ENCODE results near the gene TCF20. TPM values are rescaled to one million over a fixed set of nuclear protein-coding genes. Genes with fewer than 3 reads are reported as not detected.
A peak's percentile ranks its signal among the peaks of the same experiment; 100 is the strongest.

Gene TCF20
- total RNA-seq, 2 experiments from 2014 or later = 59.2 to 60.0 TPM

GRCh38 chr22:42262964-42263363 lies 7.5 kb downstream of the TCF20 start:
- peaks cover 3% of the 10 kb centered on the region for H3K36me3 Mint-ChIP-seq (ENCODE audit: low read depth)
- intact Hi-C loops (cut with micrococcal nuclease) = no loop called here
- H3K27me3 Mint-ChIP-seq (ENCODE audit: low read depth) = no peaks in the 10 kb centered on the region
- no peak for DNase-seq
- no peaks in the 10 kb centered on the region for H3K9me3 Mint-ChIP-seq
- H3K4me3 Mint-ChIP-seq = no peak overlapping the region
- no peak overlapping the region for H3K27ac Mint-ChIP-seq
- CTCF ChIA-PET = interaction anchor here (0.6 kb wide), 1 partner anchor 495 kb away, joined by 4 read pairs; no protein-coding TSS in a partner anchor
- peaks cover 89% of the 10 kb centered on the region for H3K4me1 Mint-ChIP-seq (ENCODE audit: low read depth)

GRCh38 chr22:42261296-42261695 lies 9.2 kb downstream of the TCF20 start:
- peaks cover 92% of the 10 kb centered on the region for H3K4me1 Mint-ChIP-seq (ENCODE audit: low read depth)
- no peak for DNase-seq
- no peaks in the 10 kb centered on the region for H3K9me3 Mint-ChIP-seq
- H3K36me3 Mint-ChIP-seq (ENCODE audit: low read depth) = no peaks in the 10 kb centered on the region
- CTCF ChIA-PET = no interaction called here
- intact Hi-C loops (cut with micrococcal nuclease) = no loop called here
- H3K27ac Mint-ChIP-seq = no peak overlapping the region
- H3K27me3 Mint-ChIP-seq (ENCODE audit: low read depth) = no peaks in the 10 kb centered on the region
- no peak overlapping the region for H3K4me3 Mint-ChIP-seq

GRCh38 chr22:42258126-42258525 lies 12.3 kb downstream of the TCF20 start:
- no peaks in the 10 kb centered on the region for H3K27me3 Mint-ChIP-seq (ENCODE audit: low read depth)
- no peak for DNase-seq
- intact Hi-C loops (cut with micrococcal nuclease) = no loop called here
- peaks cover 1% of the 10 kb centered on the region for H3K36me3 Mint-ChIP-seq (ENCODE audit: low read depth)
- H3K4me1 Mint-ChIP-seq (ENCODE audit: low read depth) = peaks cover 75% of the 10 kb centered on the region
- H3K9me3 Mint-ChIP-seq = no peaks in the 10 kb centered on the region
- CTCF ChIA-PET = no interaction called here
- no peak overlapping the region for H3K4me3 Mint-ChIP-seq
- no peak overlapping the region for H3K27ac Mint-ChIP-seq

- H3K4me1 Mint-ChIP-seq (ENCODE audit: low read depth) = peaks cover 68% of the 10 kb centered on the region
- no peaks in the 10 kb centered on the region for H3K9me3 Mint-ChIP-seq
- CTCF ChIA-PET = interaction anchor here (0.6 kb wide), 1 partner anchor 331 kb away, joined by 3 read pairs; no protein-coding TSS in a partner anchor
- intact Hi-C loops (cut with micrococcal nuclease) = no loop called here
- no peak overlapping the region for H3K27ac Mint-ChIP-seq
- H3K4me3 Mint-ChIP-seq = no peak overlapping the region
- no peak for DNase-seq
- peaks cover 1% of the 10 kb centered on the region for H3K36me3 Mint-ChIP-seq (ENCODE audit: low read depth)
- no peaks in the 10 kb centered on the region for H3K27me3 Mint-ChIP-seq (ENCODE audit: low read depth)
Measured at GRCh38 chr22:42257386-42257785, 13.1 kb downstream of the TCF20 start.

- CTCF ChIA-PET = interaction anchor here (0.6 kb wide), 2 partner anchors 26 to 332 kb away, joined by 3 read pairs; no protein-coding TSS in a partner anchor
- peak overlapping the region; percentile 33 for H3K27ac Mint-ChIP-seq
- no peak for DNase-seq
- peaks cover 1% of the 10 kb centered on the region for H3K36me3 Mint-ChIP-seq (ENCODE audit: low read depth)
- no peak overlapping the region for H3K4me3 Mint-ChIP-seq
- intact Hi-C loops (cut with micrococcal nuclease) = no loop called here
- H3K9me3 Mint-ChIP-seq = no peaks in the 10 kb centered on the region
- no peaks in the 10 kb centered on the region for H3K27me3 Mint-ChIP-seq (ENCODE audit: low read depth)
- H3K4me1 Mint-ChIP-seq (ENCODE audit: low read depth) = peaks cover 63% of the 10 kb centered on the region
Measured at GRCh38 chr22:42256930-42257329, 13.5 kb downstream of the TCF20 start.

GRCh38 chr22:42256220-42256619 lies 14.2 kb downstream of the TCF20 start:
- H3K4me3 Mint-ChIP-seq = no peak overlapping the region
- DNase-seq = no peak
- peaks cover 59% of the 10 kb centered on the region for H3K4me1 Mint-ChIP-seq (ENCODE audit: low read depth)
- CTCF ChIA-PET = interaction anchor here (0.6 kb wide), 1 partner anchor 25 kb away, joined by 3 read pairs; no protein-coding TSS in a partner anchor
- H3K9me3 Mint-ChIP-seq = no peaks in the 10 kb centered on the region
- peaks cover 1% of the 10 kb centered on the region for H3K36me3 Mint-ChIP-seq (ENCODE audit: low read depth)
- H3K27me3 Mint-ChIP-seq (ENCODE audit: low read depth) = no peaks in the 10 kb centered on the region
- no peak overlapping the region for H3K27ac Mint-ChIP-seq
- intact Hi-C loops (cut with micrococcal nuclease) = no loop called here

- no peak overlapping the region for H3K27ac Mint-ChIP-seq
- CTCF ChIA-PET = no interaction called here
- peaks cover 27% of the 10 kb centered on the region for H3K4me1 Mint-ChIP-seq (ENCODE audit: low read depth)
- no peaks in the 10 kb centered on the region for H3K27me3 Mint-ChIP-seq (ENCODE audit: low read depth)
- no peaks in the 10 kb centered on the region for H3K9me3 Mint-ChIP-seq
- intact Hi-C loops (cut with micrococcal nuclease) = no loop called here
- no peak overlapping the region for H3K4me3 Mint-ChIP-seq
- H3K36me3 Mint-ChIP-seq (ENCODE audit: low read depth) = peaks cover 2% of the 10 kb centered on the region
- DNase-seq = no peak
Measured at GRCh38 chr22:42249831-42250230, 20.6 kb downstream of the TCF20 start.

- Mint-ChIP-seq H3K9me3 (no peaks in the 10 kb centered on the region), H3K4me1 (ENCODE audit: low read depth) (peaks cover 29% of the 10 kb centered on the region), H3K27ac (no peak overlapping the region), H3K27me3 (ENCODE audit: low read depth) (no peaks in the 10 kb centered on the region), H3K4me3 (no peak overlapping the region), H3K36me3 (ENCODE audit: low read depth) (peaks cover 4% of the 10 kb centered on the region)
- CTCF ChIA-PET = no interaction called here
- no peak for DNase-seq
- intact Hi-C loops (cut with micrococcal nuclease) = no loop called here
Measured at GRCh38 chr22:42248995-42249394, 21.5 kb downstream of the TCF20 start.

GRCh38 chr22:42247596-42247995 lies 22.9 kb downstream of the TCF20 start:
- Mint-ChIP-seq H3K9me3 (no peaks in the 10 kb centered on the region), H3K36me3 (ENCODE audit: low read depth) (peaks cover 4% of the 10 kb centered on the region), H3K4me3 (no peak overlapping the region), H3K27me3 (ENCODE audit: low read depth) (no peaks in the 10 kb centered on the region), H3K27ac (no peak overlapping the region), H3K4me1 (ENCODE audit: low read depth) (peaks cover 39% of the 10 kb centered on the region)
- CTCF ChIA-PET = interaction anchor here (0.6 kb wide), 1 partner anchor 73 kb away, joined by 3 read pairs; no protein-coding TSS in a partner anchor
- no peak for DNase-seq
- intact Hi-C loops (cut with micrococcal nuclease) = no loop called here

- Mint-ChIP-seq H3K9me3 (no peaks in the 10 kb centered on the region), H3K27ac (no peak overlapping the region), H3K4me1 (ENCODE audit: low read depth) (peaks cover 35% of the 10 kb centered on the region), H3K36me3 (ENCODE audit: low read depth) (peaks cover 6% of the 10 kb centered on the region), H3K27me3 (ENCODE audit: low read depth) (no peaks in the 10 kb centered on the region), H3K4me3 (no peak overlapping the region)
- intact Hi-C loops (cut with micrococcal nuclease) = no loop called here
- CTCF ChIA-PET = no interaction called here
- no peak for DNase-seq
Measured at GRCh38 chr22:42243802-42244060, 26.7 kb downstream of the TCF20 start.

- intact Hi-C loops (cut with micrococcal nuclease) = no loop called here
- CTCF ChIA-PET = no interaction called here
- no peaks in the 10 kb centered on the region for H3K27me3 Mint-ChIP-seq (ENCODE audit: low read depth)
Measured at GRCh38 chr22:42236848-42237247, 33.6 kb downstream of the TCF20 start.

GRCh38 chr22:42236268-42236667 lies 34.2 kb downstream of the TCF20 start:
- Mint-ChIP-seq H3K27me3 (ENCODE audit: low read depth) (no peaks in the 10 kb centered on the region), H3K27ac (no peak overlapping the region), H3K4me1 (ENCODE audit: low read depth) (peaks cover 46% of the 10 kb centered on the region), H3K36me3 (ENCODE audit: low read depth) (peaks cover 8% of the 10 kb centered on the region), H3K9me3 (peaks cover 4% of the 10 kb centered on the region), H3K4me3 (no peak overlapping the region)
- intact Hi-C loops (cut with micrococcal nuclease) = no loop called here
- CTCF ChIA-PET = no interaction called here
- DNase-seq = no peak

More at GRCh38 chr22:42236848-42237247, 33.6 kb downstream of the TCF20 start:
- Mint-ChIP-seq H3K9me3 (peaks cover 4% of the 10 kb centered on the region), H3K27ac (no peak overlapping the region), H3K4me1 (ENCODE audit: low read depth) (peaks cover 48% of the 10 kb centered on the region), H3K4me3 (no peak overlapping the region), H3K36me3 (ENCODE audit: low read depth) (peaks cover 8% of the 10 kb centered on the region)
- no peak for DNase-seq

GRCh38 chr22:42233879-42234278 lies 36.6 kb downstream of the TCF20 start:
- CTCF ChIA-PET = no interaction called here
- peaks cover 4% of the 10 kb centered on the region for H3K9me3 Mint-ChIP-seq
- DNase-seq = no peak
- H3K27ac Mint-ChIP-seq = no peak overlapping the region
- peaks cover 56% of the 10 kb centered on the region for H3K4me1 Mint-ChIP-seq (ENCODE audit: low read depth)
- H3K36me3 Mint-ChIP-seq (ENCODE audit: low read depth) = peaks cover 6% of the 10 kb centered on the region
- intact Hi-C loops (cut with micrococcal nuclease) = no loop called here
- H3K4me3 Mint-ChIP-seq = no peak overlapping the region
- no peaks in the 10 kb centered on the region for H3K27me3 Mint-ChIP-seq (ENCODE audit: low read depth)

GRCh38 chr22:42231929-42232328 lies 38.5 kb downstream of the TCF20 start:
- Mint-ChIP-seq H3K4me1 (ENCODE audit: low read depth) (peaks cover 61% of the 10 kb centered on the region), H3K36me3 (ENCODE audit: low read depth) (peaks cover 3% of the 10 kb centered on the region), H3K27ac (no peak overlapping the region), H3K9me3 (no peaks in the 10 kb centered on the region), H3K4me3 (no peak overlapping the region), H3K27me3 (ENCODE audit: low read depth) (no peaks in the 10 kb centered on the region)
- CTCF ChIA-PET = interaction anchor here (1.2 kb wide), 1 partner anchor 25 kb away, joined by 3 read pairs; no protein-coding TSS in a partner anchor
- no peak for DNase-seq
- intact Hi-C loops (cut with micrococcal nuclease) = no loop called here

Data from activated naive CD4-positive, alpha-beta T cell treated with anti-CD3 and anti-CD28 coated beads for 36 hours (primary cell).